Breast epithelium (tissue), 4 donors: ENCODE data around the gene SPATA31D1. TPM values are rescaled to one million over a fixed set of nuclear protein-coding genes. Genes with fewer than 3 reads are reported as not detected.
"Not testable (repeated sequence)": the region's sequence is repeated elsewhere in the genome, so short reads cannot be mapped to it uniquely, and the experiment has no call there.

Source experiments
- DNase-seq, 2 donors: peaks; one replicate each; pipeline ENCODE4 v3.0.0-alpha.2; 2019; ENCODE audit warnings: low spot score in 2 of 2
- H3K27ac ChIP-seq, 2 donors: fragments of 200-600 bp; sonication (generic) in 1 of 2; one replicate each; pipeline ENCODE4 v1.5.1; 2016 to 2019; ENCODE audit warnings: mild to moderate bottlenecking in 1 of 2
- H3K27me3 ChIP-seq, 2 donors: fragments of 200-600 bp; sonication (generic) in 1 of 2; one replicate each; pipeline versions ENCODE4 v1.5.1 to v1.6.0; 2017 to 2019; ENCODE audit warnings: control low read depth in 1 of 2, mild to moderate bottlenecking in 1 of 2
- H3K36me3 ChIP-seq: fragments of 200-600 bp; one replicate; pipeline ENCODE4 v1.5.1; 2019
- H3K4me1 ChIP-seq, 2 donors: fragments of 200-600 bp; sonication (generic); one replicate each; pipeline ENCODE4 v1.5.1; 2016 to 2019; ENCODE audit warnings: control low read depth in 1 of 2
- H3K4me3 ChIP-seq, 3 donors: fragments of 200-600 bp; sonication (generic); 1 replicate in 2 of 3; 2 replicates in 1 of 3; pipeline ENCODE4 v1.5.1; 2016 to 2019; ENCODE audit warnings: mild to moderate bottlenecking in 3 of 3, moderate library complexity in 2 of 3
- H3K9me3 ChIP-seq, 2 donors: fragments of 200-600 bp; sonication (generic) in 1 of 2; one replicate each; pipeline ENCODE4 v1.5.1; 2016 to 2019; ENCODE audit warnings: control low read depth in 1 of 2
- CTCF ChIP-seq, 3 donors: fragments of 450-650 bp; IDR thresholded peaks; one replicate each; pipeline ENCODE4 v1.5.1; 2016 to 2017; ENCODE audit warnings: antibody characterized with exemption in 3 of 3, mild to moderate bottlenecking in 3 of 3, moderate library complexity in 3 of 3
- POLR2A ChIP-seq: fragments of 450-650 bp; IDR thresholded peaks from one replicate; pipeline ENCODE4 v1.6.1; 2016; ENCODE audit warnings: antibody characterized with exemption, mild to moderate bottlenecking, moderate library complexity
- POLR2AphosphoS5 ChIP-seq, 3 donors: sonication (generic); formaldehyde crosslinking; IDR thresholded peaks; one replicate each; pipeline ENCODE4 v1.6.1; 2017; ENCODE audit warnings: antibody characterized with exemption in 3 of 3
- intact Hi-C: fragments of 100-400 bp; cut with DNase I; formaldehyde crosslinking; loops from one replicate; pipeline ENCODE4 v1.15.1; 2023; ENCODE audit warnings: low total_unique reads
- total RNA-seq, 3 donors: library from RNA; depleted of rRNA; stranded (reverse); fragments of >200 nt; gene quantifications; one replicate each; pipeline ENCODE4 v1.1.0, GENCODE V29; 2016

The SPATA31D1 gene
- not detected for total RNA-seq

DNA sequence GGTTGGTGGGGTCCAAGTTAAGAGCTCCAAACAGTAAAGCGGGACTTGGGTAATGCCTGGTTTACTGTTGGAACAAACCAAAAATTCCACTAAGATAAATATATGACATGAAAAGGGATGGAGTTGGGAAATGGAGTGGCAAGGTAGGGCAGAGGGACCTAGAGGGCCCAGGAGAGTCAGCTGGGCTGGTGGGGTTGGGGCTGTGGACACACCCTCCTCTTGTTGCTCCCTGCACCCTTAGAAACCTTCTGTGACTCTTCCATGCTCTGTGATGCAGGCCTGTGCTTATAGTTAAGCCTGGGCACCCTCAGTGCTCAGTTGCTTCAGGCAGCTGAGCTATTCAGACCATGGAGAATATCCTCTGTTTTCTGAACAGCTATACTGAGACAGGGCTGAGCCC, at the start of gene SPATA31D1:
Gene SPATA31D1 (plus strand): TSS at position 301 of the 400 bp plus-strand sequence. CDS start 47 bp downstream, at position 348.
- H3K27ac ChIP-seq, H3K27me3 ChIP-seq, DNase-seq, H3K9me3 ChIP-seq, H3K4me1 ChIP-seq, intact Hi-C loops, H3K36me3 ChIP-seq, H3K4me3 ChIP-seq: not testable (repeated sequence)

GRCh38 chr9:81943393-81943792, 45.2 kb upstream of the SPATA31D1 start, which contains the start of gene SPATA31D3:
Gene SPATA31D3 (plus strand): TSS chr9:81943500. CDS start chr9:81943586, 86 bp downstream.
- H3K27me3 ChIP-seq, H3K4me3 ChIP-seq, intact Hi-C loops, H3K36me3 ChIP-seq, H3K27ac ChIP-seq, H3K4me1 ChIP-seq, DNase-seq, H3K9me3 ChIP-seq: not testable (repeated sequence)

GRCh38 chr9:81948650-81949049, 39.9 kb upstream of the SPATA31D1 start:
- intact Hi-C loops, H3K27me3 ChIP-seq, H3K36me3 ChIP-seq, H3K27ac ChIP-seq, H3K9me3 ChIP-seq, H3K4me1 ChIP-seq, DNase-seq, H3K4me3 ChIP-seq: not testable (repeated sequence)

DNA sequence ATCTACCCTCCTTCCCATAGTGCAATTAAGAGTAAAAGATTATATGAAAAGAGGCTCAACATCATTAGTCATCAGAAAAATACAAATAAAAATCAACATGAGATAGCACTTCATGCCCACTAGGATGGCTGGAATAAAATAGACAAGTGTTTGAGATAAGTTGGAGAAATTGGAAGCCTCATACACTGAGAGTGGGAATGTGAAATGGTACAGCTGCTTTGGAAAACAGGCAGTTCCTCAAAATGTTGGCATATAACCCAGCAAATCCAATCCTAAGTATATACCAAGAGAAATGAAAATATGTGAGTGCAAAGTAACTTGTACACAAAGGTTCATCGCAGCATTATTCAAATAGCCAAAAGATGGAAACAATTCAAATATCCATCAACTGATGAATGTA, 35.5 kb upstream of the SPATA31D1 start:
- Histone ChIP-seq H3K27ac (no peak overlapping the region), H3K36me3 (no peaks in the 10 kb centered on the region), H3K4me1 (no peaks in the 10 kb centered on the region), H3K27me3 (no peaks in the 10 kb centered on the region), H3K4me3 (no peak overlapping the region), H3K9me3 (peaks cover 9 to 28% of the 10 kb centered on the region in 2 donors)
- TF ChIP-seq POLR2AphosphoS5 (IDR thresholded peaks at IDR 0.05) (no peak), POLR2A (no peak), CTCF (IDR thresholded peaks at IDR 0.05) (no peak)
- no peak for DNase-seq
- intact Hi-C loops: no loop called here

- Histone ChIP-seq H3K36me3 (no peaks in the 10 kb centered on the region), H3K27me3 (no peaks in the 10 kb centered on the region), H3K27ac (no peak overlapping the region), H3K4me1 (no peaks in the 10 kb centered on the region), H3K4me3 (no peak overlapping the region), H3K9me3 (peaks cover 9 to 28% of the 10 kb centered on the region in 2 donors)
- DNase-seq: no peak
- no peak for TF ChIP-seq CTCF (IDR thresholded peaks at IDR 0.05)
- TF ChIP-seq POLR2A: no peak
- TF ChIP-seq POLR2AphosphoS5 (IDR thresholded peaks at IDR 0.05): no peak
- intact Hi-C loops: no loop called here
Observed at GRCh38 chr9:81955625-81956024, 32.9 kb upstream of the SPATA31D1 start.

DNA sequence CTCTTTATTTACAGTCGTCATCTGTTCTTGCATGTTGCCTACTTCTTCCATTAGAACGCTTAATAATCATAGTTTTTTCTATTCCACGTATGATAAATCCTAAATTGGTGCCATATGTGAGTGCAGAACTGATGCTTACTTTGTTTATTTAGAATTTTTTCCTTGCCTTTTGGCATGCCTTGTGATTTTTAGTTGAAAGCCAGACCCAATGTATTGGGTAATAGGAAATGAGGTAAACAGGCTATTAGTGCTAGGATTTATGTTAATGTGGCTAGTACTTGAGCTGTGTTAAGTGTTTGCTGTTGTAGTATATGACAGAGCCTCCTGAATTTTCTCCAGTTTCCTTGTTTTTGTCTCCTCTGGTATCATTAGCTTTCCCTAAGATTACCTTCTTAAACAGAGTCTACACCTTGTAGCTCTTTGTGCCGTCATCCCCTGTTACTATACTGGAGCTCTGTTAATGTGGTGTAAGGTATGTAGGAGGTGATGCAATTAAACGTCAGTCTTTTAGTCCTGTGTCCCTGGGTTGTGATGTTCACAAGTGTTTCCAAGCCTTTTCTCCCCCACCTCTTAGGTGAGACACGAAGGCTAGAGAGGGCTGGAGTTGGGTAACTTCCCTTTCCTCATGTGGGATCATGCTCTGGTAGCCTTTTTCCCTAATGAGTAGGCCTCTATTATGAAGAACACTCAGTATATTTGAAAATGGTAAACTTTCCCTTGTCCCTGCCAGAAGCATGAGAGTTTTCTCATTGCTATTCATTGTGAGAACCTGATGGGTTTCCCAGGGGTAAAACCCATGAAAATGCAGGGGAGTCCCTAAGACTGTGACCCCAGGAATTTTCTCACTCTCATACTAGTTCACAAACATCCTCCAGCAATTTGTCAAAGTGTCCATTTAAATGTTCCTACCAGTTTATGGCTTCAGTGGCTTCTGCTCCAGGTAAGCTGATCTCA, 24.1 kb upstream of the SPATA31D1 start:
- TF ChIP-seq CTCF (IDR thresholded peaks at IDR 0.05): no peak
- TF ChIP-seq POLR2A: no peak
- no peak for TF ChIP-seq POLR2AphosphoS5 (IDR thresholded peaks at IDR 0.05)
- no peak for DNase-seq
- H3K4me1 ChIP-seq: no peaks in the 10 kb centered on the region

More for the DNA sequence above, 24.1 kb upstream of the SPATA31D1 start:
- no peak overlapping the region for H3K27ac ChIP-seq
- H3K9me3 ChIP-seq: no peaks in the 10 kb centered on the region
- H3K36me3 ChIP-seq: no peaks in the 10 kb centered on the region
- intact Hi-C loops: no loop called here
- H3K27me3 ChIP-seq: no peaks in the 10 kb centered on the region
- no peak overlapping the region for H3K4me3 ChIP-seq
